ENCODE measurements around the gene CYP21A2. TPM values are rescaled to one million over a fixed set of nuclear protein-coding genes. Genes with fewer than 3 reads are reported as not detected.

CYP21A2 gene
- total and polyA plus RNA-seq, 2 experiments from 2014 or later: 1.4 to 1.7 TPM

- no peak for DNase-seq (ENCODE audit: low spot score)
- H3K27ac ChIP-seq: no peak overlapping the region
These were observed 7.7 kb downstream of the CYP21A2 start for GRCh38 chr6:32045811-32046449.

GRCh38 chr6:32046450-32047083 is 8.4 kb downstream of the CYP21A2 start:
- Histone ChIP-seq H3K4me1 (ENCODE audit: insufficient read depth) (peaks cover 6% of the 10 kb centered on the region), H3K36me3 (replicated peaks; ENCODE audit: insufficient read depth, low read depth) (no peaks in the 10 kb centered on the region), H3K4me2 (no peak overlapping the region), H4K20me1 (ENCODE audit: insufficient read depth, poor library complexity, severe bottlenecking) (no peaks in the 10 kb centered on the region), H3K27ac (no peak overlapping the region), H3K4me3 (no peak overlapping the region), H3K9me3 (ENCODE audit: low read depth) (no peaks in the 10 kb centered on the region), H3K79me2 (no peaks in the 10 kb centered on the region), H3K9me2 (replicated peaks; ENCODE audit: insufficient read depth) (no peaks in the 10 kb centered on the region), H3K27me3 (no peaks in the 10 kb centered on the region), H2AFZ (no peak overlapping the region)
- TF ChIP-seq EZH2 (IDR thresholded peaks at IDR 0.05; ENCODE audit: borderline replicate concordance) (no peak), EZH2phosphoT487 (IDR thresholded peaks at IDR 0.05; ENCODE audit: low read depth, severe bottlenecking, unreplicated experiment) (no peak), CTCF (IDR thresholded peaks at IDR 0.05; ENCODE audit: poor library complexity) (no peak)
- WGBS (ENCODE audit: low lambda C conversion rate, missing lambda C conversion rate): 77% methylated on average over 11 of the region's 14 CpGs
- DNase-seq (ENCODE audit: low spot score): peak; percentile 17

More at GRCh38 chr6:32045811-32046449, 7.7 kb downstream of the CYP21A2 start:
- Histone ChIP-seq H3K4me2 (no peak overlapping the region), H3K9me2 (replicated peaks; ENCODE audit: insufficient read depth) (no peaks in the 10 kb centered on the region), H3K36me3 (replicated peaks; ENCODE audit: insufficient read depth, low read depth) (no peaks in the 10 kb centered on the region), H3K79me2 (no peaks in the 10 kb centered on the region), H2AFZ (no peak overlapping the region), H3K4me3 (no peak overlapping the region), H3K9me3 (ENCODE audit: low read depth) (no peaks in the 10 kb centered on the region), H3K27me3 (no peaks in the 10 kb centered on the region), H3K4me1 (ENCODE audit: insufficient read depth) (peaks cover 6% of the 10 kb centered on the region), H4K20me1 (ENCODE audit: insufficient read depth, poor library complexity, severe bottlenecking) (no peaks in the 10 kb centered on the region)
- no peak for TF ChIP-seq CTCF (IDR thresholded peaks at IDR 0.05; ENCODE audit: poor library complexity)
- TF ChIP-seq EZH2 (IDR thresholded peaks at IDR 0.05; ENCODE audit: borderline replicate concordance): no peak
- TF ChIP-seq EZH2phosphoT487 (IDR thresholded peaks at IDR 0.05; ENCODE audit: low read depth, severe bottlenecking, unreplicated experiment): no peak
- WGBS (ENCODE audit: low lambda C conversion rate, missing lambda C conversion rate): 89% methylated on average over 19 of the region's 22 CpGs

GRCh38 chr6:32047084-32047478 is 8.9 kb downstream of the CYP21A2 start:
- Histone ChIP-seq H3K36me3 (replicated peaks; ENCODE audit: insufficient read depth, low read depth) (no peaks in the 10 kb centered on the region), H3K79me2 (no peaks in the 10 kb centered on the region), H3K9me2 (replicated peaks; ENCODE audit: insufficient read depth) (no peaks in the 10 kb centered on the region), H3K27me3 (no peaks in the 10 kb centered on the region), H3K4me3 (no peak overlapping the region), H3K4me2 (no peak overlapping the region), H3K9me3 (ENCODE audit: low read depth) (no peaks in the 10 kb centered on the region), H3K27ac (no peak overlapping the region), H4K20me1 (ENCODE audit: insufficient read depth, poor library complexity, severe bottlenecking) (no peaks in the 10 kb centered on the region), H2AFZ (no peak overlapping the region), H3K4me1 (ENCODE audit: insufficient read depth) (peaks cover 6% of the 10 kb centered on the region)
- WGBS (ENCODE audit: low lambda C conversion rate, missing lambda C conversion rate): 69% methylated on average over 9 of the region's 11 CpGs
- TF ChIP-seq CTCF (IDR thresholded peaks at IDR 0.05; ENCODE audit: poor library complexity) (no peak), EZH2phosphoT487 (IDR thresholded peaks at IDR 0.05; ENCODE audit: low read depth, severe bottlenecking, unreplicated experiment) (no peak), EZH2 (IDR thresholded peaks at IDR 0.05; ENCODE audit: borderline replicate concordance) (no peak)
- peak; percentile 37 for DNase-seq (ENCODE audit: low spot score)

All from hepatocyte (in vitro differentiated cells).